SU-DHL-6 (cell line): ENCODE measurements around the gene DOCK6.

ENCODE experiments used
- EZH2phosphoT487 ChIP-seq: fragments of 200-600 bp; sonication (generic), shearing (Covaris generic); conservative IDR thresholded peaks from 2 replicates; pipeline ENCODE4 v1.6.1; 2018; ENCODE audit warnings: mild to moderate bottlenecking, antibody characterized with exemption, low read length, moderate library complexity, mixed read lengths
- TF ChIP-seq, protein P1 (sequence below): fragments of 200-600 bp; sonication (generic); IDR thresholded peaks from one replicate; pipeline ENCODE4 v1.5.1; 2017; ENCODE audit warnings: antibody characterized with exemption, mild to moderate bottlenecking, low read length, moderate library complexity; ENCODE audit not compliant: insufficient read depth, poor library complexity, severe bottlenecking

DNA sequence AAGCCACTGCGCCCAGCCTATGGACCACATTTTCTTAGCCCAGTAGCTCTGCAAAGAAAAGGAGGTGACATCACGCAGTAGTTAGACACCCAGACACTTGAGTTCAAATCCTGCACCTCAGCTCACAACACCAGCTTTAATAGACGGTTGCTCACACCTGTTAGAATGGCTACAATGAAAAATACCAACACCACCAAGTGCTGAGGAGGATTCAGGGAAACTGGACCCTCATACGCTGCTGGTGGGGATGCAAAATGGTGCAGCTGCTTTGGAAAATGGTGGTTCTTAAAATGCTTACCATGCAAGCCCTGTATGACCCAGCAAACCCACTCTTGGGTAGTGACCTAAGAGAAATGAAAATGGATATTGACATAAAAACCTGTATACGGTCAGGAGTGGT, 11.7 kb upstream of the DOCK6 start:
- TF ChIP-seq, protein P1, sequence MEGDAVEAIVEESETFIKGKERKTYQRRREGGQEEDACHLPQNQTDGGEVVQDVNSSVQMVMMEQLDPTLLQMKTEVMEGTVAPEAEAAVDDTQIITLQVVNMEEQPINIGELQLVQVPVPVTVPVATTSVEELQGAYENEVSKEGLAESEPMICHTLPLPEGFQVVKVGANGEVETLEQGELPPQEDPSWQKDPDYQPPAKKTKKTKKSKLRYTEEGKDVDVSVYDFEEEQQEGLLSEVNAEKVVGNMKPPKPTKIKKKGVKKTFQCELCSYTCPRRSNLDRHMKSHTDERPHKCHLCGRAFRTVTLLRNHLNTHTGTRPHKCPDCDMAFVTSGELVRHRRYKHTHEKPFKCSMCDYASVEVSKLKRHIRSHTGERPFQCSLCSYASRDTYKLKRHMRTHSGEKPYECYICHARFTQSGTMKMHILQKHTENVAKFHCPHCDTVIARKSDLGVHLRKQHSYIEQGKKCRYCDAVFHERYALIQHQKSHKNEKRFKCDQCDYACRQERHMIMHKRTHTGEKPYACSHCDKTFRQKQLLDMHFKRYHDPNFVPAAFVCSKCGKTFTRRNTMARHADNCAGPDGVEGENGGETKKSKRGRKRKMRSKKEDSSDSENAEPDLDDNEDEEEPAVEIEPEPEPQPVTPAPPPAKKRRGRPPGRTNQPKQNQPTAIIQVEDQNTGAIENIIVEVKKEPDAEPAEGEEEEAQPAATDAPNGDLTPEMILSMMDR: no peak
- no peak for TF ChIP-seq EZH2phosphoT487
